CD4-positive, alpha-beta T cell treated with Interleukin-4 for 1 hour (primary cell): ENCODE results near the gene ADAM17.
A peak's percentile ranks its signal among the peaks of the same experiment; 100 is the strongest.
"Not testable (repeated sequence)": the region's sequence is repeated elsewhere in the genome, so short reads cannot be mapped to it uniquely, and the experiment has no call there.

ENCODE experiments used
- DNase-seq, 2 donors: peaks; one replicate each; pipeline ENCODE4 v3.0.0-alpha.2; 2020 to 2022

The ADAM17 gene

DNA sequence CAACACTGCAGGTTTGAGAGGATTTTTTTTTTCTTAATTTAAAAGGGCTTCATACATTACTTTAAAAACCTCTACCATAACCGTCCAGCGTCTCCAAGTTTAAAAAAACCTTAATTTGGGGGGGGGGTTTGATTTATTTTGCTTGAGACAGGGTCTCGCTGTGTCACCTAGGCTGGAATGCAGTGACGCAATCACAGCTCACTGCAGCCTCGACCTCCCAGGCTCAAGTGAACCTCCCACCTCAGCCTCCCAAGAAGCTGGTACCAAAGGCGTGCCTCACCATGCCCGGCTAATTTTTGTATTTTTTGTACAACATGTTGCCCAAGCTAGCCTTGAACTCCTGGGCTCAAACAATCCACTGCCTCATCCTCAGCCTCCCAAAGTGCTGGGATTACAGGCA lies 36.9 kb downstream of the ADAM17 start:
- DNase-seq = no peak

DNA sequence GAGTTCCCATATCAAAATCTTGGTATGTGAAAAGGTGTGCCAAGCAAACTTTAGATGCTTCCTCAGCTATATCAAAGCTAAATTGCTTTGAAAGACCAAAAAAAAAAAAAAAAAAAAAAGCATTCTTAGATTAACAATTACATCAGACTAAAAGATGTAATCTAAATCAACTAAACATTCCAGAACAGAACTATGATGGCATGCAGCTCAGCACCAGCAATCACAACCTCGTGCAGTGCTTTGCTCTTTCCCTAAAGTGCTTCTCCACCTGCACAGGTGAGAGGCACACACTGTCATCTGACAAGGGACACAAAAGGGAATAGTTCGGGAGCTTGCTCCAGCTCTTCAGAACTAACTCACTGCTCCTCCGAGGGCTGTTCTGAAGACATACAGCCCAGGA lies 37.5 kb downstream of the ADAM17 start:
- DNase-seq = no peak

DNA sequence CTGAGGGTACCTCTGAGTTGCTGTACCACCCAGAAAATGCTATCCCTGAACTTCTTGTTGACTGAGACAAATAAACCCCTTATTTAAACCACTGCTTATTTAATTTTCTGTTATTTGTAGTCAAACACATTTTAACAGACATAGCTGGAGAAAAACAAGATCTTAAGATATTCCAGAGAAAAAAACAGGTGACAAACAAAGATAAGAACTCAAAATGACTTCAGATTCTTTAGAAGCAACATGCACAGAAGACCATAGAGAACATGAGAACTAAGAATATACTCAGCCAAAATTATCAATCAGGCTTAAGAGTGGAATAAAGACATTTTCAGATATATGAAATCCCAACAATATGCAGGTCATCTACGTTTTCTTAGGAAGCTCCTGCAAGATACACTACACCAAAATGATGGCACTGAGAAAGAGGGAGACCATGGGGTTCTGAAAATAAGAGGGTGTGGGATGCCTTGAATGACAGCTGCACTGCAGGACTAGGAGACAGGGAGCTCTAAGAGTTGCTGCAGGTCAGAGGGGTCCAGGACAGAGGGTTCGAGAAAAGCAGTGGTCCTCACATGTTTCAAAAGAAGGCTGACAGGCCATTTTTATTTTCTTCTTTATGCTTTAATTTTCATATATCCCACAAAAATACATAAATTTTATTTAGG lies 38.4 kb downstream of the ADAM17 start:
- DNase-seq = no peak

DNA sequence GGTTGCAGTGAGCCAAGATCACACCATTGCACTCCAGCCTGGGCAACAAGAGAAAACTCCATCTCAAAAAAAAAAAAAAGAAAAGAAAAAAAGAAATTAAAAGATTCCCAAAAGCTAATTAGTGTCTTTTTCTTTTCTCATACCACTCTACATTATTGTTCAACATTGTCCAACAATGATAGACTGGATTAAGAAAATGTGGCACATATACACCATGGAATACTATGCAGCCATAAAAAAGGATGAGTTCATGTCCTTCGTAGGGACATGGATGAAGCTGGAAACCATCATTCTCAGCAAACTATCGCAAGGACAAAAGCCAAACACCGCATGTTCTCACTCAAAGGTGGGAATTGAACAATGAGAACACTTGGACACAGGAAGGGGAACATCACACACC lies 41.7 kb downstream of the ADAM17 start:
- not testable (repeated sequence) for DNase-seq

DNA sequence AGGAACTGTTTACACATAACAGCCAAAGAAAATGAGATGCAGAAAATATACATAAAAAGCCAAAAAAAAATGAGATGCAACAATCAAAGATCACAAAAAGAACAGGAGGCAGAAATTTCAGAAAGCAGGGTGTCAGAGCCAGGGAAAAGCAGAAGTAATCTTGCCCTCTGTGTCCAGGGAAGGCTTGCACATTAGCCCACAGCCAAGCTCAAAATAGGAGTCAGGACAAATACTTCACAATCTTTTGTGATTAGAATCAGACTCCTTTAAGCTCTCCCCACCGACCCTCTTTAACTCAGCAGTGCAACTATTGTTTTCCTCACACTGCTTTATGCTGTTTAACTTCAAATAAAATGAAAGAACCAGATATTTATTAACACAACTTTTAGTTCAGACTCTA lies 46.7 kb downstream of the ADAM17 start:
- no peak for DNase-seq

DNA sequence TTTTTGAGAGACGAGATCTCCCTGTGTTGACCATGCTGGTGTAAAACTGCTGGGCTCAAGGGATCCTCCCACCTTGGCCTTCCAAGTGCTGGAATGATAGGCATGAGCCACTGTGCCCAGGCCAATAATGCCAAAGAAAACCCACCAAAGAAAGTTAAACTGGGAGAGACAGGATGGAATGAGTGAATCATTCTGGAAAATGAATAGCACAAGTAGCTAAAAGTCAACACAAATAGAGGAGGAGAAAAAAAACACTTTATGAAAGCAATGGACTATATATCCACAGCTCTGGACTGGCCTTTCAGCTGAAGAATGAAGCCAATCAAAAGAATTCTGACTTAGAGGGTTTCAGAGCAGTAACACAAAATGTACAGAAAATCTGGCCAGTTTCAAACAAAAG lies 57.4 kb downstream of the ADAM17 start:
- DNase-seq = no peak

DNA sequence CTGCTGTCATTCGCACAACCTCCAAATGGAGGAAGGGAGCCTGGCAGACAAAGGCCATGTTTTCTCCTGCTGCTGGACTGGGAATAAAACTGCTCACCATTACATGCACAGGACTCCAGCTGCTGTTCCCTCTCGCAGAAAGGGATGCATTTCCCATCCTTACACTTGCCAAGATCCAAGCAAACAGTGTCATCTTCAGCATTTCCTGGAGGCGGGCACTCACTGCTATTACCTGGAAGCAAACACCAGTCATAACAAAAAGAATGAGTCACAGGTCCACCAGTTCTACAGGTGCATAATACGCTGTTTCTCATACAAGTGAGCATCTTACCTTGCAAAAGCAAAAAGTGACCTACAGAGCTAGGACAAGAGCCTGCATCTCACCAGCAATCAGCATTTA lies 58.6 kb downstream of the ADAM17 start:
- no peak for DNase-seq

DNA sequence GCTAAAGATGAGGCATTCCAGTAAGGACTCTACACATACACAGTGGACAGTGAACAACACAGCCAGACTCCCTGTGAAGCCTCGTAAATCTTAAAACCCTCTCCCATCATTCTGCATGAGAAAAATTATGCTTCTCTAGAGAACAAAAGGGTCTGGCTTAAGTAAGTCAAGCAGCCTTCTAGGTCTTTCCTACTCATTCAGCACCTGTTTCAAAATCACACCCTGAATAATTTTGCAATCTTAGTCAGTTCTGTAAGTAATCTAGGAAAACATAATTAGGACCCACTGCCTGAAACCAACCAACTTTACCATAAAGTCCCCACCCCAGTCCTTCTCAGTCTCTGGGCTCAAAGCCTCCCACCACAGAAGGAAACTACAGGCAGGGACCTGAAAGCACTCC lies 61.5 kb downstream of the ADAM17 start:
- DNase-seq = no peak

DNA sequence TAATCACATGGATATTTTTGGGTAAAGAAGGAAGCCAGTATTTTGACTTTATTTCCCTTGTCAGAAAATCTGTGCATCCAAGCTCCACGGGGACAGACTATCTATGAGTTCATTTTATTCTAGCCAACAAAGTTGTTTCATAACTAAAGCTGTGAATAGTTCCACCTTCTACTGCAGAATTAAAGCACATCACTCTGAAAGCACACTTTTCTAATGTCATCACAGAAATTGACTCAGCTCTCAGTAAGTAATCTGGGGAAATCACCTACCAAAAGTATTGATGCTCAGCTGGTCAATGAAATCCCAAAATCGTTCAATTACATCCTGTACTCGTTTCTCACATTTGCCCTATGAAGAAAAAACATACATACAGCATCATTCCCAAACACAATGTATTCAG lies 62.2 kb downstream of the ADAM17 start:
- DNase-seq = no peak

DNA sequence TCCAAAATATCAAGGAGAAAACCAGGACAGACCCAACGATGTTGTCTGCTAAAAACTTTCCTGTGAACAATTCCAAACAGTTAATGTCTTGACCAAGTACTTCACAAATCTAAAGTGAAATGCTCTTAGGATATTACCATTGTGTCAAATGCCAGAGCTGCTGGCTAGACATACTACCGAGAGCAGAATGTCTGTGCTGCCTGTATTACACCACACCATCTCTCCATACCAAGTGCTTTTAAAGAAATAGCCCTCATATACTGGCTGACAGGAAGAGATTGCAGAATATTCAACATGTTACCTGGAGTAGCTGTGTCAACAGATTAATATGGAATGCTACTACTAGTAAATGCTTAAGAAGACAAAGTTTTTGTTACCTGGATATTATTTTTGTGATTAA lies 62.7 kb downstream of the ADAM17 start:
- no peak for DNase-seq

DNA sequence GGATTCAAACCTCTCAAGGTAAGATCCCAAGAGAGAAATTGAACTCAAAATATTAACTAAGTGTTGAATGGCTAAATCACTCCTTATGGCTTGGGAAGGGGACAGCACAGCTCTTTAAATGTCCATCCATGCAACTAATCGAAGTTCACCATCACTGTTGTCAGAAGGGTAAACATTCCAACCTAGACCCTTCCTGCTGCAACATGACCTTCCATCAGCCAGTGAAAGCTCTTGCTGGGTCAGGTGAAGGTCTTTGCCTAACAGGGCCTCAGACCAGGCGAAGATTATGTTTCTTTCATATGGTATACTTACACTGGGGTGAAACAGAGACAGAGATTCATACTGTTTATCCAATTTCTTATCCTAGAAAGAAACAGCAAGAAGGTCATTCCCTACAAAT lies 64.8 kb downstream of the ADAM17 start:
- no peak for DNase-seq

DNA sequence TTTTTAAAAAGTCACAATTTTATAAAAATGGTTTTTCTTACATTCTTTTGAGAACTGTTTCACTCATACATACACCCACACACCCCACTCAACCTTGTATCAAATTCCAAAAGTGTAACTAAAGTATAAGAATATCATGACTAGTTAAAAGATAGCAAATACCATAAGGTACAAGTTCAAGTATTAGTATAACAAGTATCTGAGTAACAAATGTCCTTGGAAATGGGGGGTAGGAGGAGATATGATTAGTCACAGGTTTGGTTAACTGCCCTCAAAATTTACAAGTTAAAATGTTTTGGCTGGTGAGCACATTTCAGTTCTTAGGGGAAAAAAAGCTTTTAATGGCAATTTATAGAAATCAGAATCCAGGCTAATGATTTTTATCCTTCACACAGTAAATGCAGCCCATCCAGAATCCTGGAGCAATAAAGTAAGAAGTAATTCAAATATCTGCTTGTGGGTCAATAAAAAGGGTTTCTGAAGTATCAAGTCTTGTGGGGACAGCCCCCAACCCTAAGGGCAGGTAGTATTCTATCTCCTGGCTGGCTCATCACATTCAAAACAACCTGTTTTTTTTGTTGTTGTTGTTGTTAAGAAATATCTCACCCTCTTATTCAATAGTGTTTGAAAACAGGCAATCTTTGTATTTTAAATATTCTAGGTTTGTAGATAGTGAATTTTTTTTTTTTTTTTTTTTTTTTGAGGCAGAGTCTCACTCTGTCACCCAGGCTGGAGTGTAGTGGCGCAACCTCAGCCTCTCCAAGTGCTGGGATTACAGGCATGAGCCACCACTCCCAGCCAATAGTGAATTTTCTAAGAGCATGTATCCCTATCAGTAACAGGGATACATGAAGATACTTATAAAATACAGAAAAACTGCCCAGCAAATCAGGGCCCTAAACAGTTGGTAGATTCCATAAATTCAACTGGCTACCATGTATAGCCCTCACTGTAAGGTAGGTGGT lies 66.8 kb downstream of the ADAM17 start:
- no peak for DNase-seq

DNA sequence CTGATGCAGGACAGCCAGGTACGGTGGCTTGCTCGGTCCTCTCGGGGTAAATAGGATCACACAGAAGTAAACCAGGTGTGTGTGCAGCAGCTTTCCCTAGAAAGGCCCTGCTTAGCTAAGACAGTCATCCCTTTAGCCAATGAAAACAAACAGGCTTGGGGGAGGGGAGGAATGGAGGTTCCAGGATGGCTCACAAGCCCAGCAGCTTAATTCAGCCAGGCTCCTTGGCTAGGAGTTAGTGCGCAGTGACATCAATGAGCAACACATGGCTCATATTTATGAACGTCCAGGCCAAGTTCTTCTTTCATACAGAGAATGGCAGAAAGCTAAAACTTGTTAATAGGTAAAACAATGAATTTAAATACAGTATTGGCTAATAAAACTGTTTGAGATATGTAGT lies 71.1 kb downstream of the ADAM17 start:
- DNase-seq = no peak

DNA sequence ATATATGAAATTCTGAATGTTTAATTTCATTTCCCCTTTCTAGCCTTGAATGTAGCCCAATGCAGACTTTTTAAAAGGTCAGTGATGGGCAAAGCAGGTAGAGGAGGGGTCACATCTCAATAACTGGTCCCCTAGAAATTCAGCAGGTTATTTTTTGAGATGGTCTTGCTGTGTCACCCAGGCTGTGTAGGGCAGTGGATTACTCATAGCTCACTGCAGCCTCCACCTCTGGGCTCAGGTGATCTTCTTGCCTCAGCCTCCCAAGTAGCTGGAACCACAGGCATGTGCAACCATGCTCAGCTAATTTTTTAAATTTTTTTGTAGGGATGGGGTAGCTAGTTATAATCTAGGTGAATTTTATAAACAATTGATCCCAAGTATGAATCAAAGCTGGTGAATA lies 72.5 kb downstream of the ADAM17 start:
- no peak for DNase-seq

DNA sequence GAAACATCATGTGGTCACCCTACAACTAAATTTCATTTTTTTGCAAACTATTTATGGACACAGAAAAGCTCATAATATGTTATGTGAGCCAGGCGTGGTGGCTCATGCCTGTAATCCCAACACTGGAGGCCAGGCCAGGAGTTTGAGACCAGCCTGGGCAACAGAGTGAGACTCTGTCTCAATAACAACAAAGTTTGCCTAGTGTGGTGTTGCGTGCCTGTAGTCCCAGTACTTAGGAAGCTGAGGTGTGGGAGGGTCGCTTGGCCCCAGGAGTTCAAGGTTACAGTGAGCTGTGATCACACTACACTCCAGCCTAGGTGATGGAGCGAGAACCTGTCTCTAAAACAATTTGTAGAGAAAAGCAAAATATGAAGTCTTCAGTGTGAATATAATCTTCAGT lies 75.5 kb downstream of the ADAM17 start:
- DNase-seq = no peak

DNA sequence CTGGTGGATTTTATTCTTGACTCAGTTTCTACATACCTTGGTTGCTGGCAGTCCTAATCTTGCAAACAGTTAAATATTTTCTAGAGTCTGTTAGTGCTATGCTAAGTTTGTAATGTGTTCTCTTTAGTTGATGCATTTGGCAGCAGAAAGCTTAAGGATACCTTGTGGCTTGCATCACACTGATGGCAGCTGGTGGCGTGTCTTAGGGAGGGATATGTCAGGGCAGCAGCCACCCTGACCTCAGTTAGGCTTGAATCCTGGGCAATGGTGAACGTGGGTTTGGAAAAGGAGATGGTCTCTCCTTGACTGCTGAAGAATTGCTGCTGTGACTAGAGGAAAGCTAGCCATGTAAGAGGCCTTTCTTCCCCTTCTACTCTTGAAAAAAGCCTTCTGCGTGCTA lies 77.1 kb downstream of the ADAM17 start:
- DNase-seq = no peak

DNA sequence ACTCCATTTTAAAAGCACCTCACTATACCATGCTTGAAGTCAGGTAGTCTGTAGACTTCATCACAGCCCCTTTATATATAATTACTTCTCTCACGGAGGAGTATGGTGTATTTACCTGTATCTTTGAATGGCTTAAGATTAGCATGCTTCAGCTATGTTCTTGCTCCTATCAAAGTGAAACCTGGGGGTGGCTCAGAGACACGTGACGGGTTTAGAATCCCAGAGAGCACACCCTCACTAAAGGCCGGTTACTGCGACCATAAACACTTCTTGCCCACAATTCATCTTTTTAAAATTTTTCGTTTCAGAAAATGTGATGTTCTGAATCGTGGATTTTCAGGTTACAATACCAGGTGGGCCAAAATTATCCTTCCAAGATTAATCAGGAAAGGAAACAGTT lies 77.7 kb downstream of the ADAM17 start:
- DNase-seq = no peak

DNA sequence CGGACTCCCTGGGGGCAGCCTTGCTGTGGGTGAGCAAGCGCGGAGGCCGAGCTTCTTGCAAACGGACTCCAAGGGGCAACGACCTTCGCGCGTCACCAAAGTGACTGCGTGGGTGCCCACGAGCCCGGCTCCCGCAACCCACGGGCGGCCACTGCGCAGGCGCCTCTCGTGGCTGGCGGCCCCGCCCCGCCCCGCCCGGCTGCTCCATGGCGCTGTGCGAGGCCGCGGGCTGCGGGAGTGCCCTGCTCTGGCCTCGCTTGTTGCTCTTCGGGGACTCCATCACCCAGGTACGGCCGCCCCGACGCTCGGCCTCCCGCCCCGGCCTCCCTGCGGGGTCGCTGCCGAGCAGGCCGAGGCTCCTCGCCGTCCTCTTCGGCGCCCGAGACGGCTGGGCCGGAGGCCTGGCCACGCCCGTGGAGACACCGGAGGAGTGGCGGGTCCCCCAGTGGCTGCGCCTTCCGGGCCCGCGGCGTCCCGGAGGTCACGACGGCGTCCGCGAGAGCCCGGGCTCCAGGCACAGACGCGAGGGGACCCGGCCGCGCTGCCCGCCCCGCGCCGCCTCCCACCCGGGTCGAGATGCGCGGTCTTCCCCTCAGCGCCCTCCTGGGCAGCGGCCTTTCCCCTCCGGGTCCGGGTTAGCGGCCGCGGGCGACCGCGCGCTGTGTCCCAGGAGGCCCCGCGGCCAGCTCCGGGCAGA lies 81.1 kb downstream of the ADAM17 start, which contains the start of gene IAH1:
IAH1 (plus strand) TSS at position 191 of the 697 bp plus-strand sequence; CDS start at position 207, 16 bp downstream.
- peak; percentile 68 to 82 for DNase-seq

DNA sequence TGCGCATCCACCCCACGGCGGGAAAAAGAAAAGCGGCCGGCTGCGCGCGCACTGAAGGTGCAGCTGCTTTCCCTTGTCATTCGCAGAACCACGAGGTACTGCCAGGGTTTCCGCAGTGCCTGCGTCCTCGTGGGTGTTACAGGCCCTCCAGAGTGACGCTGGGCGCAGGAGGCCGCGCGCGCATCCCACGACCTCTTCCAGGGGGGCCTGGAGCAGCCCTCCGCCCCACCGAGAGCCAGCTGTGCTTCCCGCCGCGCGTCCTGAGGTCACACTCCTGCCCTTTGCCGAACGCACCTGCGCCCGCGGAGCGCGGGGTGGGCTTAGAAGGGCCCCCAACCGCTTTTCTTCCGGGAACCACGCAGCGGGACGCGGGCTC lies 81.7 kb downstream of the ADAM17 start:
- peak; percentile 73 to 77 for DNase-seq

DNA sequence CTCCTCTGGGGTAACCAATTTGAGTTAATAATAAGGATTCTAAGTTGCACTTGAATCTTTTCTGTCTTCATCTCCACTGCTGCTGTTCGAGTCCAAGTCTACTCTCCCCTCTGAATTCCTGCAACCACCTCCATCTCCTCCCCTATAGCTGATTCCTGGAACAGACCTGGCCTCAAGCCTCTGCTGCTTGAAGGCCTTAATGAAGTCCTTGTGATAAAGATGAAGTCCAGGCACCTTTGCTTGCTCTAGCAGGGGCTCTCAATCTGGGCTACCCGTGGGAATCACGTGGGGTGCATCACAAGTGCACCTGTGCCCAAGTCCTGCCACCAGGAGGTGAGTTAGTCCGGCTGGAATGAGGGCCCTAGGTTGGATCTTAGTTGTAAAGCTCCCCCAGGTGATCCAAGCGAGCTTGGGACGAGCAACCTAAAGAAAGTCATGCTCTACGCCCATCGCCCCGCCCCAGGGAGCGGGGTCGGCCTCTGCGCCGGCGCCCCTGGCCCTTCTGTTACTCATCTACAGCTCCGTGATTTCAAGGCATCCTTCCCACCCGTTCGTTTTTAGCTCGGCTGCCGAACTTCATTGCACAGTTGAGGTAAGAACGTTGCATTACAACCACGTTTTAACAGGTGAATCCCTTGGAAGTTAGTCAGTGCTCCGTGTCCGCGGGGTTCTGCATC lies 82.2 kb downstream of the ADAM17 start:
- DNase-seq = no peak

DNA sequence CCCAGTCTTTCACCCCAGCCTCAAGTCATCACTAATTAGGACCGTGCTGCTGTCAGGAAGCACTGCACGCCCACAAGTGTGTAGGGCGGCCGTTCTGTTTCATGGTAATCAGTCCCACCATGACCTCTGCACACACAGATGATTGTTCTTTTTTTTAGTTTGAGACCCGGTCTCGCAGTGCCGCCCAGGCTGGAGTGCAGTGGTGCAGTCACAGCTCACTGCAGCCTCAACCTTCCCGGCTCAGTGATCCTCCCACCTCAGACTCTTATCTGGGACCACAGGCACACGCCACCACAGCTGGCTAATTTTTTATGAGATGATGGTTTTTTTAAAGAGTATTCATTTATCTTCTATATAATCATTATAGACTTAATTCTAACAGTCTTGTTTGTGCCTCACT lies 83.1 kb downstream of the ADAM17 start:
- DNase-seq = no peak

DNA sequence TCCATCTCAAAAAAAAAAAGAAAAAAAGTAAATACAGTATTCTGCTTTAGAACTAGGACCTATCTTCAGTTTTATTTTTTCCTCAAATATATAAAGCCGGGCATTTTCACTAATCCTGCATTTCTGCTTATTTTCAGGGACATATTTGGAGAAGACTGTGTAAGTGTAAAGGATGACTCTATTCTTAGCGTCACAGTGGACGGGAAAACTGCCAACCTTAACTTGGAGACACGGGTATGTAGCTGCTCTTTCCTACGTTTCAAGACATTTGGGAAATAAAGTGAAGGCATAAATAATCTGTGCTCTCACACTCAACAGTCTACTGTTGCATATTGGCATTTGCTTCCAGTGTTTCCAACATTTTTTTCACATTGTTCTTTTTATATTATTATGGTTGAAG lies 84.4 kb downstream of the ADAM17 start:
- no peak for DNase-seq

DNA sequence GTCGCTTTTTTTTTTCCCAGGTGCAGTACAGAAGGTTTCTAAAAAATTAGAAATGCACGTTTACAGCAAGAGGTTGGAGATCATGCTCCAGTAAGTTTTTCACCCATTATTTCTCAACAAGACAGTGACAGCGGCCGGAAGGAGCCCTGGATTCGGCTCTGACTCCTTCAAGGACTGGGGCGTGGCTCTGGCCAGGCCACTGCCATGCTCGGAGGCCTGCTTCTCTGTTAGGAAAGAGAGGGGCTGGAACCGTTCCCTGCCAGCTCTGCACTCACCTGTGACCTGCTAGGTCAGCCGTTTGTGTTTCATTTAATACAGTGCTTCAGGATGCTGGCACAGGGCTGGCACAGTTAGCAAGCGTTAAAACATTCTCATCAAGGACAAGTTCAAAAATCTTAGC lies 87.9 kb downstream of the ADAM17 start:
- DNase-seq = no peak
